ENCODE results near the gene LMO1.

LMO1 gene

GRCh38 chr11:8294251-8294935 is 30.7 kb upstream of the LMO1 start:
- Histone ChIP-seq H3K4me3 (ENCODE audit: low read length) (no peak overlapping the region), H3K27me3 (ENCODE audit: control insufficient read depth, insufficient read depth, low read length) (no peaks in the 10 kb centered on the region), H3K9ac (ENCODE audit: low read length) (no peak overlapping the region), H3K36me3 (ENCODE audit: control insufficient read depth, insufficient read depth, low read length) (no peaks in the 10 kb centered on the region), H3K27ac (ENCODE audit: low read depth, low read length) (no peak overlapping the region), H3K4me1 (ENCODE audit: control insufficient read depth, insufficient read depth, low read length) (no peaks in the 10 kb centered on the region)

GRCh38 chr11:8293171-8293570 is 29.5 kb upstream of the LMO1 start:
- Histone ChIP-seq H3K9ac (ENCODE audit: low read length) (no peak overlapping the region), H3K36me3 (ENCODE audit: control insufficient read depth, insufficient read depth, low read length) (no peaks in the 10 kb centered on the region), H3K27me3 (ENCODE audit: control insufficient read depth, insufficient read depth, low read length) (no peaks in the 10 kb centered on the region), H3K4me3 (ENCODE audit: low read length) (no peak overlapping the region), H3K4me1 (ENCODE audit: control insufficient read depth, insufficient read depth, low read length) (no peaks in the 10 kb centered on the region), H3K27ac (ENCODE audit: low read depth, low read length) (no peak overlapping the region)

- H3K4me1 ChIP-seq (ENCODE audit: control insufficient read depth, insufficient read depth, low read length), result no peaks in the 10 kb centered on the region
- H3K9ac ChIP-seq (ENCODE audit: low read length), result no peak overlapping the region
- H3K36me3 ChIP-seq (ENCODE audit: control insufficient read depth, insufficient read depth, low read length), result no peaks in the 10 kb centered on the region
- H3K4me3 ChIP-seq (ENCODE audit: low read length), result no peak overlapping the region
- no peak overlapping the region for H3K27ac ChIP-seq (ENCODE audit: low read depth, low read length)
- H3K27me3 ChIP-seq (ENCODE audit: control insufficient read depth, insufficient read depth, low read length), result no peaks in the 10 kb centered on the region
These were observed 28.7 kb upstream of the LMO1 start for GRCh38 chr11:8292351-8292750.

- H3K4me3 ChIP-seq (ENCODE audit: low read length), result no peak overlapping the region
- no peaks in the 10 kb centered on the region for H3K36me3 ChIP-seq (ENCODE audit: control insufficient read depth, insufficient read depth, low read length)
- H3K4me1 ChIP-seq (ENCODE audit: control insufficient read depth, insufficient read depth, low read length), result no peaks in the 10 kb centered on the region
- H3K27ac ChIP-seq (ENCODE audit: low read depth, low read length), result no peak overlapping the region
- H3K27me3 ChIP-seq (ENCODE audit: control insufficient read depth, insufficient read depth, low read length), result no peaks in the 10 kb centered on the region
- H3K9ac ChIP-seq (ENCODE audit: low read length), result no peak overlapping the region
These were observed 28.0 kb upstream of the LMO1 start for GRCh38 chr11:8291421-8292350.

GRCh38 chr11:8290081-8290810 is 26.6 kb upstream of the LMO1 start:
- H3K27me3 ChIP-seq (ENCODE audit: control insufficient read depth, insufficient read depth, low read length), result peaks cover 2% of the 10 kb centered on the region
- no peak overlapping the region for H3K9ac ChIP-seq (ENCODE audit: low read length)
- no peak overlapping the region for H3K4me3 ChIP-seq (ENCODE audit: low read length)
- H3K4me1 ChIP-seq (ENCODE audit: control insufficient read depth, insufficient read depth, low read length), result no peaks in the 10 kb centered on the region
- H3K27ac ChIP-seq (ENCODE audit: low read depth, low read length), result no peak overlapping the region
- no peaks in the 10 kb centered on the region for H3K36me3 ChIP-seq (ENCODE audit: control insufficient read depth, insufficient read depth, low read length)

GRCh38 chr11:8289492-8289918 is 25.8 kb upstream of the LMO1 start:
- Histone ChIP-seq H3K27ac (ENCODE audit: low read depth, low read length) (no peak overlapping the region), H3K27me3 (ENCODE audit: control insufficient read depth, insufficient read depth, low read length) (peaks cover 2% of the 10 kb centered on the region), H3K9ac (ENCODE audit: low read length) (no peak overlapping the region), H3K4me1 (ENCODE audit: control insufficient read depth, insufficient read depth, low read length) (no peaks in the 10 kb centered on the region), H3K4me3 (ENCODE audit: low read length) (no peak overlapping the region), H3K36me3 (ENCODE audit: control insufficient read depth, insufficient read depth, low read length) (no peaks in the 10 kb centered on the region)

GRCh38 chr11:8288824-8289491 is 25.3 kb upstream of the LMO1 start:
- Histone ChIP-seq H3K9ac (ENCODE audit: low read length) (no peak overlapping the region), H3K4me3 (ENCODE audit: low read length) (no peak overlapping the region), H3K27ac (ENCODE audit: low read depth, low read length) (no peak overlapping the region), H3K27me3 (ENCODE audit: control insufficient read depth, insufficient read depth, low read length) (peaks cover 2% of the 10 kb centered on the region), H3K36me3 (ENCODE audit: control insufficient read depth, insufficient read depth, low read length) (no peaks in the 10 kb centered on the region), H3K4me1 (ENCODE audit: control insufficient read depth, insufficient read depth, low read length) (no peaks in the 10 kb centered on the region)

GRCh38 chr11:8288166-8288772 is 24.6 kb upstream of the LMO1 start:
- no peaks in the 10 kb centered on the region for H3K4me1 ChIP-seq (ENCODE audit: control insufficient read depth, insufficient read depth, low read length)
- no peaks in the 10 kb centered on the region for H3K36me3 ChIP-seq (ENCODE audit: control insufficient read depth, insufficient read depth, low read length)
- H3K9ac ChIP-seq (ENCODE audit: low read length), result no peak overlapping the region
- H3K27me3 ChIP-seq (ENCODE audit: control insufficient read depth, insufficient read depth, low read length), result peaks cover 2% of the 10 kb centered on the region
- H3K27ac ChIP-seq (ENCODE audit: low read depth, low read length), result no peak overlapping the region
- H3K4me3 ChIP-seq (ENCODE audit: low read length), result no peak overlapping the region

GRCh38 chr11:8287703-8288102 is 24.0 kb upstream of the LMO1 start:
- Histone ChIP-seq H3K36me3 (ENCODE audit: control insufficient read depth, insufficient read depth, low read length) (no peaks in the 10 kb centered on the region), H3K27me3 (ENCODE audit: control insufficient read depth, insufficient read depth, low read length) (peaks cover 2% of the 10 kb centered on the region), H3K27ac (ENCODE audit: low read depth, low read length) (no peak overlapping the region), H3K4me3 (ENCODE audit: low read length) (no peak overlapping the region), H3K9ac (ENCODE audit: low read length) (no peak overlapping the region), H3K4me1 (ENCODE audit: control insufficient read depth, insufficient read depth, low read length) (no peaks in the 10 kb centered on the region)

- no peaks in the 10 kb centered on the region for H3K4me1 ChIP-seq (ENCODE audit: control insufficient read depth, insufficient read depth, low read length)
- H3K36me3 ChIP-seq (ENCODE audit: control insufficient read depth, insufficient read depth, low read length), result no peaks in the 10 kb centered on the region
- no peak overlapping the region for H3K27ac ChIP-seq (ENCODE audit: low read depth, low read length)
- H3K4me3 ChIP-seq (ENCODE audit: low read length), result no peak overlapping the region
- H3K9ac ChIP-seq (ENCODE audit: low read length), result no peak overlapping the region
- peaks cover 2% of the 10 kb centered on the region for H3K27me3 ChIP-seq (ENCODE audit: control insufficient read depth, insufficient read depth, low read length)
These were observed 23.6 kb upstream of the LMO1 start for GRCh38 chr11:8287297-8287696.

GRCh38 chr11:8286886-8287285 is 23.2 kb upstream of the LMO1 start:
- H3K27me3 ChIP-seq (ENCODE audit: control insufficient read depth, insufficient read depth, low read length), result peaks cover 2% of the 10 kb centered on the region

More at GRCh38 chr11:8286886-8287285, 23.2 kb upstream of the LMO1 start:
- Histone ChIP-seq H3K36me3 (ENCODE audit: control insufficient read depth, insufficient read depth, low read length) (no peaks in the 10 kb centered on the region), H3K4me3 (ENCODE audit: low read length) (no peak overlapping the region), H3K27ac (ENCODE audit: low read depth, low read length) (no peak overlapping the region), H3K4me1 (ENCODE audit: control insufficient read depth, insufficient read depth, low read length) (no peaks in the 10 kb centered on the region), H3K9ac (ENCODE audit: low read length) (no peak overlapping the region)

All from rectal smooth muscle tissue (tissue), 1 donor.